GM18909 (cell line): ENCODE results near the gene ADK.
"Not testable (repeated sequence)": the region's sequence is repeated elsewhere in the genome, so short reads cannot be mapped to it uniquely, and the experiment has no call there.

ENCODE experiments used
- ATAC-seq: cut with Tn5 transposase; IDR thresholded peaks from one replicate; pipeline ENCODE4 v1.9.1; 2021; ENCODE audit warnings: mild to moderate bottlenecking; ENCODE audit not compliant: unreplicated experiment, poor library complexity

ADK gene

DNA sequence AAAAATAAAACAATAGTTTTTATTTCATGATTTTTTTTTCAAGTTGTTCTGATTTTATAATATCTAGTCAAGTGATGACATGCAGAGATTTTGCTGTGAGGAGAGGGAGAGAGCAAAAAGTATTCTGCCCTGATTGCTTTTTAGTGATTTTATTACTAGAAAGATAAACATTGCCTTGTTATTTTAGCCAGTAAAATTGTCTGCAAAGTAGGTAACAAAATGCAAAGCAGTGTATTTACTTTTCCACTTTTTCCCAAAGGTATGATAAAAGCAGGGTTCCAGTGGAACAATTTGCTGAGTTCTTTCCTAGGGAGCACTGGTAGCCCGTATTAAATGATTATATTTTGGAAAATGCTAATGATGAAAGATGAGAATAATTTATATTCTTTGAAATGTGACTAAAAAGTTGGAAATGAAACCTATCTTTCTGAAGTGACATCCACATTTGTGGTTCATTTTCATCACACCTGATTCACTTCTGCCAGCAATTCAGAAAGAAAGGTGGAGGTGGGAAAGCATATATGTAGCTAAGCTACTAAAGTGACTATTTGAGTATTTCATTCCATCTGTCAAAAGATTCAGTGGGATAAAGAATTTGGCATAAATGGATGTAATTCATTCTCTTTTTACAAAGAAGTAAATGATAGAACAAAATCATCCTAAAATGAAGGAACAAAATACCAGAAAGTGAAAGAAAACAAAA, 300.3 kb downstream of the ADK start:
- ATAC-seq = no peak

DNA sequence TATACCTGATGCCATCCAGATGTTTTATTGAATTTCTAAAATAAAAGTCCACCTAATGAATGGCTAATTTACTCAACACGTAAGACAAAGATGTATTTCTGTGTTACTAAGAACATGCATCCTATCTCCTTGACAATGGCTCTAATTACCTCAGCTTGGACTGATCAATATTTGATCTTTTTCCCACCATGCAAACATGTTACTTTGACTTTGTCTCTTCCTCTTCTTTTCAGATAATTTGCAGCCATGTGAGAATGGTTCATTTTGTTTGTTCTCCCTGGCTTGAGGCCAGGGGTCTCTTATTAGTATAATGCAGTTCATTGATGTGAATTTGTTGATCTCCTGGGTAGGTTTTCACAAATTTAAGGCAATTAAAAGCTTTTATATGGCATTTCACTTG, 302.1 kb downstream of the ADK start:
- no peak for ATAC-seq

DNA sequence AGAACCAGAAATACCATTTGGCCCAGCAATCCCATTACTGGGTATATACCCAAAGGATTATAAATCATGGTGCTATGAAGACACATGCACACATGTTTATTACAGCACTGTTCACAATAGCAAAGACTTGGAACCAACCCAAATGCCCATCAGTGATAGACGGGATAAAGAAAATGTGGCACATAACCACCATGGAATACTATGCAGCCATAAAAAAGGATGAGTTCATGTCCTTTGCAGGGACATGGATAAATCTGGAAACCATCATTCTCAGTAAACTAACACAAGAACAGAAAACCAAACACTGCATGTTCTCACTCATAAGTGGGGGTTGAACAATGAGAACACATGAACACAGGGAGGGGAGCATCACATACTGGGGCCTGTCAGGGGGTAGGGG, 306.5 kb downstream of the ADK start:
- ATAC-seq = not testable (repeated sequence)

DNA sequence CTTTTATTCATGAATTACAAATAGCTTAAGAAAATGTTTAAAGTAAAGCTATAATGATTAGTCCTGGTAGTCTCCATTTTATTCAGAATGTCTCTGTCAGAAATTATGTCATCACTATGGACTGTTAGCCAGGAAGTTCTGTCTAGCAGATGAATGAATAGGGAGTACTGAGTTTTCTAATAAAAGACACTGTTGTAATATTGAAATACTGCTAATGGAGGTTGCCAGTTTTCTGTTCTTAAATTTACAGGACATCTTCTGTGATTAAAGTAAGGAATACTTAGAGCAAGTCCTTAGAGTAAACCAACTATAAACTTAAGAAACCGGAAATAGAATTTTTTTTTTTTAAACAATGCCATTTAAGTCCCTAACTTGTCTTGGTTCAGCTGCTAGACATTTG, 309.8 kb downstream of the ADK start:
- ATAC-seq = no peak

DNA sequence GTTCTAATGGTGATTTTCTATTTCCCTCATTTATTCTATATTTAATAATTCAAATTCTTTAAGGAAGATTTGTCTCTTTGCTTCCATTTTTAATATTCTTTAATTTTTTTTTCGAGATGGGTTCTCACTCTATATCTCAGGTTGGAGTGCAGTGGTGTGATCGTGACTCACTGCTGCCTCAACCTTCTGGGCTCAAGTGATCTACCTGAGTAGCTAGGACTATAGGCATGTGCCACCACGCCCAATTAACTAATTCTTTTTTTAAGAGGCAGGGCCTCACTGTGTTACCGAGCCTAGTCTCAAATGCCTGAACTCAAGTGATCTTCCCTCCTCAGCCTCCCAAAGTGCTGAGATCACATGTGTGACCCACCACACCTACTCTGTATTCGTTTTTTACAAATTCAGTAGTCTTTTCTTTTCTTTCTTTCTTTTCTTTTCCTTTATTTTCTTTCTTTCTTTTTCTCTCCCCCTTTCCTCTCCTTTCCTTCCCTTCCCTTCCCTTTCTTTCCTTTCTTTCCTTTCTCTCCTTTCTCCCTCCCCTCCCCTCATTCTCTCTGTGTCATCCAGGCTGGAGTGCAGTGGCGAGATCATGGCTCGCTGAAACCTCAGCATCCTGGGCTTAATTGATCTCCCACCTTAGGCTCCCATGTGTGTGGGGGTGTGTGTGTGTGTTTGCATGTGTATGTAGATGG, 323.1 kb downstream of the ADK start:
- no peak for ATAC-seq

DNA sequence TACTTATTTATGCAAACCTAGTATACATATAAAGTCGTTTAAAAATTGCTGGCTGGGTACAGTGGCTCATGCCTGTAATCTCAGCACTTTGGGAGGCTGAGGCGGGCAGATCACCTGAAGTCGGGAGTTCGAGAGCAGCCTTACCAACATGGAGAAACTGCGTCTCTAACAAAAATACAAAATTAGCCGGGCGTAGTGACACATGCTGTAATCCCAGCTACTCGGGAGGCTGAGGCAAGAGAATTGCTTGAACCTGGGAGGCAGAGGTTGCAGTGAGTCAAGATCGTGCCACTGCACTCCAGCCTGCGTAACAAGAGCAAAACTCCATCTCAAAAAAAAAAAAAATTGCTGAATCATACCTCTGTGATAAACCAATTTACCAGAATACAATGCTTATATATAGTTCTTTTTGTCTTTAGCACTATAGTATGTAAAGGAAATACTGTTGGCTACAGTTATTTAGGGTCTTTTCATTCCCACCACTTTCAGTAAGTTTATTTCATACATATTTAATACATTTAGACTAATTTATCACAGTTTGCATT, 325.2 kb downstream of the ADK start:
- not testable (repeated sequence) for ATAC-seq

DNA sequence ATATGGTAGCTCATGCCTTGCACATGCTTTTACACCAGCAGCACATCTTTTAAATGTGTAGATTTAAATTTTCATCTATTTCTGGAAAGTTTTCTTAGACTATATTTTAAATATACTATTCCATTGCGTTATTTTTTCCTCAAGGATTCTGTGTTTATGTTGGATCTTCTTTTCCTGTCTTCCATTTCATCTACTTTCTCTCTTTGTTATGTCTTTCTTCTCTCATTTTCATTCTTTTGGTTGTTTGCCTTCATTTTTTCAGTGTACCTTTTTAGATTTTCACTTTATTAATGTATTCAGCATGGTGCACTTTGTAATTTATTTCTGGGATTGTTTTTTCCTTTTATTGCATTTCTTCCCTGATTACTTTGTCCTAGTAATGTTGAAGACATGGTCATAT, 329.8 kb downstream of the ADK start:
- ATAC-seq = no peak

DNA sequence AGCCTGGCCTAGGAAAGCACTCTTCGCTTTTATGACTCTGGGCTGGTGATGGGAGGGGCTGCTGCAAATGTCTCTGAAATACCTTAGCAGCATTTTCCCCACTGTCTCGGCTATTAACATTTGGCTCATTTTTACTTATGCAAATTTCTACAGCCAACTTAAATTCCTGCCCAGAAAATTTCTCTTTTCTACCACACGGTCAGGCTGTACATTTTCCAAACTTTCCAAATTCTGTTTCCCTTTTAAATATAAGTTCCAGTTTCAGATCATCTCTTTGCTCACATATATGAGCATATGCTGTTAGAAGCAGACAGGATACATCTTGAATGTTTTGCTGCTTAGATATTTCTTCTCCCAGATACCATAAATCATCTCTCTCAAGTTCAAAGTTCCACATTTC, 332.3 kb downstream of the ADK start:
- ATAC-seq = no peak

DNA sequence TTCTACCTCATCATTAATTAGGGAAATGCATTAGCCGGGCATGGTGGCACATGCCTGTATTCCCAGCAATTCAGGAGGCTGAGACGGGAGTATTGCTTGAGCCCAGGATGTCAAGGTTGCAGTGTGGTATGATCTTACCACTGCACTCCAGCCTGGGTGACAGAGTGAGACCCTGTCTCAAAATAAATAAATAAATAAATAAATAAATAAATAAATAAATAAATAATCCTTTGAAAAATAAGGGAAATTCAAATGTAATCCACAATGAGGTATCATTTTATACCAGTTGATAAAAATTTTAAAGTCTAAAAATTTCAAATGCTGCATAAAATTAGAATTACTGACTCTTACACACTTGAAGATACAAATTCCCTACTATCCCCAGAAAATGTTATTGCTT, 334.3 kb downstream of the ADK start:
- no peak for ATAC-seq

DNA sequence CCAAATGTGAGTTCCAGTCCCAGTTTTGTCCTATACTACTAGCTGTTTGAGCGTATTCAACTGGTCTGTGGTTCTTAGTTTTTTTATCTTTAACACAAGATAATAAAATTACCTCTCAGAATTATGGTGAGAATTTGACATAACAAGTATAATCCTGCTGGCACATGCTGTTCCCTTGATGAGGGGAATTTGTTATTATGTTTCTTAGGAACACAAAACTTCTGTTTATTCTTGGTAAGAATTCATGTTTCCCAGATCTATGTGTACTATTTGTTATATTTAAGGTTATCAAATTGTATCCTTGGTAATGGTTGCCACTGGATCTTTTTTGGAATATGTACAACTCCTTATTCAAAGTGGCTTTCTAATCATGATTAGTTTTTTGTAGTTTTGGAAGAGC, 335.6 kb downstream of the ADK start:
- ATAC-seq = no peak

DNA sequence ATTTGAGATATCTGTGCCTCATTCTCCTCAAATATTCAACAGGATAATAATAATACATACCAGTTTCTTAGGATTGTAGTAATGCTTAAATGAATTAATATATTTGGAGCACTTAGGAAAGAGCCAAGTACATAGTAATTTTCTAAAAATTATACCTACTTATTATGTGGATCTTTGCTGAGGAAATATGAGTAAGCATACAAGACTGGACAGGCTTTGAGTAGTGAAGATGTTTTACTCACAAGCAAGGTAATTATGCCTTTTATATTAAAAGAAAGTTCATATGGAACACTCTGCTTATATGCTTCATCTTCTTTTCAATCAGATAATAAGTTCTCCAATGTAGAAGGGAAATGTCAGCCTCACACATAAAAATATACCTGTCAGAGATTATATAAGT, 337.9 kb downstream of the ADK start:
- ATAC-seq = no peak

DNA sequence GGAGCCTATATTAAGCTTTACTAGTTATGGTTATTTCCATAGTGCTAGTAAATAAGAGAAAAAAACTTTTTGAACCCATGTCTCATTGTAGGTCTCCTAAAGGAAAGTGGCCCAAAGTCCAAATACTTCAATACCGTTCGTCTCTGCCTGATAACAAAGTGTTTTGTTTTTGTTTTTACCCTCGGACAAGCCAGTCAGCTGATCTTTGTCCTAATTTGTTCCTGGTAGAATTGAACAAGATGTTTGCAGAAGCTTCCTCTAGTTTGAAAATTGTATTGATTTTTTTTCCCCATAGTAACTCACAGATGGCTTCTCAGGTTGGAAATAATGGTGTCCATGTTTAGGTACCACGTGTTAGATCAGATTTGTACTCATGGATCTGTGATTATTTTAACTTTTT, 339.5 kb downstream of the ADK start:
- no peak for ATAC-seq

DNA sequence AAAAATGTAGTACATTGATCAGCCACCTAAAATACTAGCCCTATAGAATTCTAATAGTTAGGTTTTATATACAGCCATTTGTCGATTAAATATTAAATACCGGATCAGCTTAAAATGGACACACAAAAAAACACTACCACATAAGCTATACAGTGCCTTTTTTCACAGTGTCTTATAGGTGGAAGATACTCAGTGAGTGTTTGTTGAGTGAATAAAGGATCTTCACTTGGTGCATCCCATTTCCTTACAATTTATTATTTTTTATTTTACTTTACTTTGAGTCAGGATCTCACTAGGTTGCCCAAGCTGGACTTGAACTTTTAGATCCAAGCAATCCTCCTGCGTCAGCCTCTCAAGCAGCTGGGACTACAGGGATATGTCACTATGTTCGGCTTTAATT, 340.0 kb downstream of the ADK start:
- ATAC-seq = no peak

DNA sequence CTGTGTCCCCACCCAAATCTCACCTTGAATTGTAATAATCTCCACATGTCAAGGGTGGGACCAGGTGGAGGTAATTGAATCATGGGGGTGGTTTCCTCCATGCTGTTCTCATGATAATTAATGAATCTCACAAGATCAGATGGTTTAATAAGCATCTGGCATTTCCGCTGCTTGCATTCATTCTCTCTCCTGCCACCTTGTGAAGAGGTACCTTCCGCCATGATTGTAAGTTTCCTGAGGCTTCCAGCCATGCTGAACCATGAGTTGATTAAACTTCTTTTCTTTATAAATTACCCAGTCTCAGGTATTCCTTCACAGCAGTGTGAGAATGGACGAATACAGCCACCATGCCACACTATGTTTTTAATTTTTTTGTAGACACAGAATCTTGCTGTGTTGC, 345.3 kb downstream of the ADK start:
- not testable (repeated sequence) for ATAC-seq

DNA sequence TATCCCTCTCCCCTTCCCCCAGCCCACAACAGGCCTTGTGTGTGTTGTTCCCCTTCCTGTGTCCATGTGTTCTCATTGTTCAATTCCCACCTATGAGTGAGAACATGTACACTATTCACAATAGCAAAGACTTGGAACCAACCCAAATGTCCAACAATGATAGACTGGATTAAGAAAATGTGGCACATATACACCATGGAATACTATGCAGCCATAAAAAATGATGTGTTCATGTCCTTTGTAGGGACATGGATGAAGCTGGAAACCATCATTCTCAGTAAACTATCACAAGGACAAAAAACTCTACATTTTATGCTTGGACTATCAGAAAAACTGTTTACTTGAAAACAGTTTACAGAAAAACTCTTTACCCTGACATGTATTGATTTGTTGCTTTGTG, 347.6 kb downstream of the ADK start:
- ATAC-seq = not testable (repeated sequence)

DNA sequence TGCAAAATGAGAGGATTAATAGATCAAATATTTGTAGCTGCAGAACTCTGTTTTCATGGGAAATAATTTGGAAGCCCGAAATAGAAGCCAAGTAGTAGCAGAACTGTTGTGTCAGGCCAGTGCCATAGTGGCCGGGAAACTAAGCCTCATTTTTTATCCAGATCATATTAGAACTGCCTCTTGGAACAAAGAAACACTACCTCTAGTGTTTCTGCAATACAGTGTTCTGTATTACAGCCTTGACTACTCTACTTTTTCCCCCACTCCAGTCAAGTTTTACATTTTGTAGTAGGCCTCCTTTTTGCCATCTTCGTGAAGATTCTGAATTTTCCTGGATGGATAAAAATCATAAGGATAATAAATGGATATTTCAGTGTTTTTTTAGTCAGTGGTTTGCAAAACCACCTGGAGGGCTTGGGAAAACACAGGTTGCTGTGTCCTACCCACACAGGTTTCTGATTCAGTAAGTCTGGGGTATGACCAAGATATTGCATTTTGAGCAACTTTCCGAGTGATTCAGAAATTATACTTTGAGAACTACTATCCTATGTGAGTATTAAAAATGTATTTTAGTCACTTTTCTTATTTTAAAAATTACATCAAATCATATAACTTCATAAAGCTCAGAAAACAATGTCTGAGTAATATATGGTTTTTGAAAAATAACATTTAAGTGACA, 349.1 kb downstream of the ADK start:
- no peak for ATAC-seq

DNA sequence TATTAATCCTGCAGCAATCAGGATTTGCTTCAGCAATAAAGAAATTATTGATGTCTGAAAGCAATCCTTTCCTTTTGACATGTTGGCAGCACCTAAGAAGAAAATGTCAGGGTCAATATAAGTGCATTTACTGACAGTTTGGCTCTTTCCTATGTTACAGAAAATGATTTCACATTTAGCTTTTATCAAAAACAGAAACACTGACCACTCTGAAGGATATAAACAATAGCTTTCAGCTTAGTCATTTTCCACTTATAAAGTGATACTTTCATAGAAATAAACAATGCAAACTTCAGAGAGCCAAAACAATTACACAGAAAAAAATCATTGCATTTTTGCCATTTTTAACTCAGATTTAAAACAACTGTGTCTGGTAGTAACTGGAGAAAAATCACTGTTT, 349.8 kb downstream of the ADK start:
- no peak for ATAC-seq

DNA sequence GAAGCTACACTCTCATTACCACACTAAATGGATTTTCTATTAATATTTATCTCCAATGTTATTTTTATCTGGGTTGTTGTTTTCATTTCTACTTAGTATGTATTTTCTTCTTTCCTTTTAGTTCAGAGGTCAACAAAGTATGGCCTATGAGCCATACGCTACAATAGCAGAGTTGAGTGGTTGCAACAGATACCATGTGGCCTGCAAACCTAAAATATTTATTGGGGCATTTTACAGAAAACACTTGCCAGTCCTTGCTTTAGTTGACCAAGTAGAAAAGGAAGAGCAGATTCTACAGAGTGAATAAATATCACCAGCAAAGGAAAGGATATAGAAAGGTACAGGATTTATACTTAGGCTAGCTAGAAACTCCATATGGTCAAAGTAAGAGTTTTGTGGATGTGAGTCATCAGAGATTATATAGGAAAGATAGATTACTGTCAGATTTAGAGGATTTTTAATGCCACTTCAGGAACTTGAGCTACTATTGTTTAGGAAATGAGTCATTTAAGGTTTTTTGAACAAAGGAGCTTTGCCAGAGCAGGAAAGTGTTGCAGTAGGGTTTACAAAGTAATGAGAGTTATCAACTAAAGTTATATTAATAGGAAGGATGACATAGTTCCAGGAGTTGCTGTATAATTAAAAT, 352.1 kb downstream of the ADK start:
- ATAC-seq = no peak

DNA sequence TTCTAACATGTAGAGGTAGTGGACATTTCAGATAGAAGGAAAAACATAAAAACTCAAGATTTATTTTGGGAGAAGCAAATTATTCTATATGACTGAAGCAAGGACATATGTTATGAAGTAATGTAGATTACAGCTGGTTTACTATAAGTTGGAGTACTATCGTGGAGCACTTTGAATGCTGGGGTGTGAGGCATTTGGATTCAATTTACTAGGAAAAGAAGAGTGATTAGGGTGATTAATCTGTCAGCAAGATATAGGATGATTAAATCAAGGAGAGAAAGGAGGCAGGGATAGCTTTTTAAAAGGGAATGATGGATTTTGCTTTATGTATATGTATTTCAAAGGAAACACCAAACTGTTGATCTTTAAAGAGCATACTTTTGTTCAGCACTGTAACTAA, 356.9 kb downstream of the ADK start:
- no peak for ATAC-seq

DNA sequence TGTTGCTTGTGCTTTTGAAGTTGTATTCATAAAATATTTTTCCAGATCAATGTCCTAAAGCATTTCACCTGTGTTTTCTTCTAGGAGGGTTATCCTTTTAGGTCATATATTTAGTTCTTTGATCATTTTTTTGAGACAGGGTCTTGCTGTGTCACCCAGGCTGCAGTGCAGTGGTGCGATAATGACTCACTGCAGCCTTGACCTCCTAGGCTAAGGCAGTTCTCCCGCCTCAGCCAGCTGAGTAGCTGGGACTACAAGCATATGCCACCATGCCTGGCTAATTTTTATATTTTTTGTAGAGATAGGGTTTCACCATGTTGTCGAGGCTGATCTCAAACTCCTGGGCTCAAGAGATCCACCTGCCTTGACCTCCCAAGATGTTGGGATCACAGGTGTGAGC, 359.6 kb downstream of the ADK start:
- no peak for ATAC-seq

DNA sequence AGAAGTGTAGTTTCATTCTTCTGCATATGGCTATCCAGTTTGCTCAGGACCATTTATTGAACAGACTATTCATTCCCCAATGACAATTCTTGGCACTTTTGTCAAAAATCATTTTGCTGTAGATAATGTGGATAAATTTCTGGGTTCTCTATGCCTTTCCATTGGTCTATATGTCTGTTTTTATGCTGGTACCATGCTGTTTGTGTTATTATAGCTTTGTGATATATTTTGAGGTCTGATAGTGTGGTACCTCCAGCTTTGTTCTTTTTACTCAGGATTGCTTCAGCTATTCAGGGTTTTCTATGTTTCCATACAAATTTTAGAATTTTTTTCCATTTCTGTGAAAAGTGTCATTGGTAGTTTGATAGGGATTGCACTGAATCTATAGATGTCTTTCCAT, 360.0 kb downstream of the ADK start:
- no peak for ATAC-seq
